ENCODE measurements around the gene DOCK7.

GRCh38 chr1:62625415-62625814 lies 62.8 kb downstream of the DOCK7 start:
- no peak for TF ChIP-seq CTCF (conservative IDR thresholded peaks at IDR 0.05 in 1 of 2, IDR thresholded peaks at IDR 0.05 in 1 of 2; ENCODE audit: extremely low read depth in 1 of 2, insufficient read depth in 1 of 2, low read depth in 1 of 2, low read length in 2 of 2)
- no peak for TF ChIP-seq EZH2 (IDR thresholded peaks at IDR 0.05; ENCODE audit: borderline replicate concordance, low read length)

Measured in mammary epithelial cell (primary cell).